LoVo (cell line): ENCODE measurements around the gene MAP1B.
"Not testable (repeated sequence)": the region's sequence is repeated elsewhere in the genome, so short reads cannot be mapped to it uniquely, and the experiment has no call there.

Source experiments
- DNase-seq: peaks from one replicate; pipeline ENCODE4 v3.0.0-alpha.2; 2016; ENCODE audit warnings: low spot score

The MAP1B gene

GRCh38 chr5:72161951-72162350 is 54.7 kb downstream of the MAP1B start:
- no peak for DNase-seq

GRCh38 chr5:72163349-72163983 is 56.2 kb downstream of the MAP1B start:
- DNase-seq = no peak

- DNase-seq = no peak
Observed at GRCh38 chr5:72166070-72166979, 59.0 kb downstream of the MAP1B start.

DNA sequence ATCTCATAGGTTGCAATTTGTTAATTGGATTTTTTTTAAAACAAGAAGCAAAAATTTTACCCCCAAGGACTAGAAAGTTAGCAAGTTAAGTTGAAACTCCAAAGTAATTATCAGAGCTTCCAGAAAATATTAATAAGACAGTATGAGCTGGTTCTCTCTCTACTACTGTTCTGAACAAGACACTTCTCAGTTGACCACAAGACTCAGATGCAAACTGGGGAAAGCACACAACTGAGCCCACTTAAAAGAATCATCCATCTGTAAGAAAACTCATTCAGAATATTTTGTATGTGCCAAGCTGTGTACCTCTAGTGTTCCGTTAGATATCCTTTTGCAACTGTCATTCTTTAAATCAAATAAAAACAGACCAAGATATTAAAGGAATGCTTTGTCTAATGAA is 60.0 kb downstream of the MAP1B start:
- no peak for DNase-seq

GRCh38 chr5:72167804-72168203 is 60.5 kb downstream of the MAP1B start:
- no peak for DNase-seq

- no peak for DNase-seq
Observed at GRCh38 chr5:72170101-72170500, 62.8 kb downstream of the MAP1B start.

DNA sequence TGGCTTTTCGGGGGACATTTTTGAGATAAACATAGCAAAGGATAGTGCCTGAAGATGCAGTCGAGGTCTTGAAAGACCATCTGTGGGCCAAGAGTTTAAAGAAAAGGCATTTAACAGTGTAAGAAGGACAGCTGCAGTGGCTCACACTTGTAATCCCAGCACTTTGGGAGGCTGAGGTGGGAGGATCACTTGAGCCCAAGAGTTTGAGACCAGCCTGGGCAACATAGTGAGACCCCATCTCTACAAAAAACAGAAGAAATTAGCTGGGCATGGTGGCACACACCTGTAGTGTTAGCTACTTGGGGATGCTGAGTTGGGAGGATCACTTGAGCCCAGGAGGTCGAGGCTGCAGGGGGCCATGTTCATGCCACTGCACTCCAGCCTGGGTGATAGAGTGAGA is 63.9 kb downstream of the MAP1B start:
- not testable (repeated sequence) for DNase-seq

DNA sequence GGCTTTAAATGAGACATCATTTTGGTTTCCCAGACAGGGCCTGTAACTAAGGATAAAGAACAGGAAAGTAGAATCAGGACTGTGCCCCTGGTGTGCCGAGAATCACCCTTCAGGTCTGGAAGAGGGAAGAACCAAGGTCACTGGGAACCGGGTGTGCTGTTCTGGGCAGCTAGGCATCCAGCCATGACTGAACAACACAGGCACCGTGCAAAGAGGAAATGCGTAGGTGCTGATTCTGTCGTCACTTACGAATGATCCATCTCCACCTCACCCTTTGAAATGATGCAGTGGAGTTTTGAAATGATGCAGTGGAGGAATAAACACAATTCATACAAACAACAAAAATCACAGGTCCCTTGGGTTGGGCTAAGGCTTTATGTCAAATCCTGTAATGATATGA is 64.4 kb downstream of the MAP1B start:
- no peak for DNase-seq

GRCh38 chr5:72172786-72173185 is 65.5 kb downstream of the MAP1B start:
- DNase-seq = no peak

GRCh38 chr5:72177538-72177937 is 70.3 kb downstream of the MAP1B start:
- no peak for DNase-seq

DNA sequence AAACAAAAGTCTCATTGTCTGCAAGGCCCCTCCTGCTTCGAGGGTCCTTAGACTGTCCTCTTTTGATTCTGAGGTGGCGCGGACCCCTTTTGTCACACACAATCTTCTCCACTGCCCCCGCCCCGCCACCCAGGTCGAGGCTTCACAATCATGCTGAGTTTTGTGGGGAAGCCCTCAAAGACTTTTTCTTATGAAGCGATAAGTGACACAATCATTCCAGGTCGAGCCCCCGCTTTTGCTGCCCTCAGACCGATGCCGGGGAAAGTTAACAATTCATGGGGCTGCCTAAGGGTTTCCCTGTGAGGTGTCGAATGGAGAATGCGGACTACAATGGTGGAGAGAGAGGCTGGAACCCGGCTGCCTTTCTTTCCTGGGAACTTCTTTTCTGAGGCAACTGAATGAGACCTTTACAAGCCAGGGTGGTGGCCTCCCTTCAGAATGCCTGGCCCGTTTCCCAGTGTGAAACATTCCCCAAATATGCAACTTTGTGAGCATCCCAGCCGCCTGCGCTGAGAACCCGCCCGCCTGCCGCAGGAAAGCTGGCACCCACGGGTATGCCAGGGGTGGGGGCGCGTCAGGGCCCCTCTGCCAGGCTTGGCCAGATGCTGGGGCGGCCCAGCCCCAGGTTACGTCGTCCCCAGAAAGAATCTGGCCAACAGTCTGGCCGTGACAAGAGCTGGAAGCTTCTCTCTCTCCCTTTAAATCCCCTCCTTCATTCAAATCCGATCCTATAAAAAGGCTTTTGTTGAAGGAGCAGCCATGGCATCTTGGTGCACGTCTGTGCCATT is 71.9 kb downstream of the MAP1B start:
- DNase-seq = peak; percentile 78

GRCh38 chr5:72179816-72180440 is 72.7 kb downstream of the MAP1B start:
- DNase-seq = no peak

DNA sequence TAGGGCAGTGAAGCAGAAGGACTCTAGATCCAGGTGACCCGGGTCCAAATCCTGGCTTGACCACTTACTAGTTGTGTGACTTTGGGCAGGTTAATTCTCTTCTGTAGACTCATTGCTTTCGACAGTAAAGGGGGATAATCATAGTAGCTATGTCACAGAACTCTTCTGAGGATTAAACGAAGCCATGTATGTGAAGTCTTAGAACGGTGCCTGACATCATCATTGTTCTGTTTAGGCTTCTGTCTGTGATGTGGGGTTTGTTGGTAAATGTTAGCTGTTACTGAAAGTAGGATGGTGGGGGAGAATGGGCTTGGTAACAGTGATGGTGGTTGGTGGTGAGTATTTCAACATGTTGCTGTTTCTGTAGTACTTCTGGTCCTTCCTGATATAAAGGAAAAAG is 73.7 kb downstream of the MAP1B start:
- no peak for DNase-seq

- DNase-seq = no peak
Observed at GRCh38 chr5:72182686-72183085, 75.4 kb downstream of the MAP1B start.

GRCh38 chr5:72183101-72183520 is 75.8 kb downstream of the MAP1B start:
- no peak for DNase-seq

DNA sequence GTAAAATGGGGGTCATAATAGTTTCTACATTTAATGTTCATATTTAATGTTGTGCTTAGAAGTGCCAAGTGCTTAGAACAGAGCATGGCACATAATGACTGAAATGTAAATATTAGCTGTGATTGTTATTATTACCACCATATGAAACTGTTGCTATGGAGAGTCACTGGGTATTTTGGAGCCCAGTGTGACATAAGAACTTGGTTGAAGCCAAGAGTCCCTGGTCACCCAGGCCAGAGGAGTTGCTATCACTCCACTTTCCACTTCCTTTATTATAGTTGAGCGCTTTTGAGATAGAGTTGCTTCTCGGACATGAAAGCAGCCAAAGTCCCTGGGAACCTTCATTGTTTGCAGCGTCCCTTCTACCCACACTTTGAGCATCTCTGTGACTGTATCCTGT is 77.1 kb downstream of the MAP1B start:
- no peak for DNase-seq

- DNase-seq = no peak
Observed at GRCh38 chr5:72185496-72186329, 78.4 kb downstream of the MAP1B start.

- no peak for DNase-seq
Observed at GRCh38 chr5:72187388-72188075, 80.3 kb downstream of the MAP1B start.

DNA sequence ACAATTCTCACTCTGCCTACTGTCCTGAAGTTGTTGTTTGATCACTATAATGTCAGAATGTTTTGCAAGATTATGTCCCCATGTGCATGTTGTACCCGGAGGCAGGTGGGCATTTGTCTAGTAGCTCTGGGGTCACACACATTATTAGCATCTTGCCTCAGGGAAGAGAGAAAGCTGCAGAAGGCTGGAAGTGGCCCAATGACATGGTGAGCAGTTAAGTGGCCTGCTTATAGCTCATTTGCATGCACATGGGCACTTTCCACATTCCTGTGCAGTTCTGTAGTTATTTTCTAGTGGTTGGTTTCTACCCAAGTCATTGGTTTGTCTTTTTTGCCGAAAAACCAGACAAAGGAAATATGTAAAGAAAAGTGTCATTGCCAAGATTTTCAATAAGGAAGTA is 80.9 kb downstream of the MAP1B start:
- DNase-seq = no peak

DNA sequence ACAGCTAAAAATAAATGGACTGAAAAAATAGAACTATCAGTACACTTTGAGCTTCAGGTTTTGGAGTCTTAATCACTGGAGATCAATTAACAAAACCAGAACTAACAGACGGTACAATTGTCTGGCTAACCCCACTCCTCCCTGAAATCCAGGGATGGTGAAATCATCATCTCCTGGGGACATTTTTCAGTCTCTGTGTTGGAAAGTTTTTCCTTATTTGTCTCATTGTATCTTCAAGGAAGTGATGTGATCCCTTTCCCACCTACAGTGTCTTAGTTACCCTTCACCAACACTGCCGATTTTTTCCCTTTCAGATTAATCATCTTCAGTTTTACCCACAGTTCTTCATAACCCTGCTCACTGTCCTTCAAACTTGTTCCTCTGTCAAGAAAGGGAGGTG is 81.9 kb downstream of the MAP1B start:
- no peak for DNase-seq

DNA sequence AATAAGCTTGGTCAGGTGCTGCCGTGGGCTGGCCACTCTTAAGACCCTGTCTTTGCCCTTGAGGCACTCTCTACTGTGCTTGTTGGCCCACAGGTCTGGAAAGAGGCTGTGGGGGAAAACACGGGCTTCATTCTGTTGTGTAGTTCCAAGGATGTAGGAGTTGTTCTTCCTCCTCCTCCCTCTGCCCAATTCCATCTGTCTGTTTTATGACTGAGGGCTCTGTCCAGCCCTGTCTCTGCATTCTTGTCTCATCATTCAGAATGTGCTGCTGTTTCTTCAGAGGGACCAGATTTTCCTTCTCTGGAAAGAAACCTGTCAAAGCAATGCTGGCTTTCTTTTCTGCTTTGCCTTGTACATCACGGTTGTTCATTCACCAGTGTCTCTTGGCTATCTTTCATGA is 84.1 kb downstream of the MAP1B start:
- DNase-seq = no peak
